SK-N-SH (cell line): Measurements from ENCODE around the gene VEGFD. TPM values are rescaled to one million over a fixed set of nuclear protein-coding genes. Genes with fewer than 3 reads are reported as not detected.

Experiments used
- CTCF ChIA-PET: fragments of 300-600, 350-600 bp; formaldehyde crosslinking; extraction: SDS; loops from one replicate; lab custom pipeline; 2021; lab: Yijun Ruan, JAX
- POLR2A ChIA-PET: fragments of 350-600 bp; sonication (Branson Sonifier 250); formaldehyde crosslinking; extraction: SDS; loops from one replicate; lab custom pipeline; 2020; ENCODE audit warnings: antibody characterized with exemption, inconsistent platforms; lab: Yijun Ruan, JAX
- DNase-seq: peaks from one replicate; pipeline ENCODE4 v3.0.0; 2012
- H2AFZ ChIP-seq: fragments of 200-600 bp; sonication (generic); 2 replicates; pipeline ENCODE4 v1.8.1; 2016; ENCODE audit warnings: antibody characterized with exemption, mild to moderate bottlenecking, low read depth
- H3F3A ChIP-seq: fragments of 200-600 bp; sonication (generic); replicated peaks from 2 replicates; pipeline ENCODE3; 2016; ENCODE audit warnings: antibody characterized with exemption, mild to moderate bottlenecking; ENCODE audit not compliant: insufficient read depth
- H3K27ac ChIP-seq, 2 experiments: fragments of 200-500 bp in 1 of 2; fragments of 200-600 bp in 1 of 2; sonication (Bioruptor generic) in 1 of 2; sonication (generic), shearing (Covaris generic) in 1 of 2; 2 replicates each; pipeline versions ENCODE4 v1.5.1 to v1.6.1; 2014 to 2016; ENCODE audit warnings: low read depth in 2 of 2, inconsistent platforms in 1 of 2, low read length in 1 of 2, mild to moderate bottlenecking in 1 of 2, mixed read lengths in 1 of 2
- H3K27me3 ChIP-seq: fragments of 200-600 bp; sonication (generic), shearing (Covaris generic); 2 replicates; pipeline ENCODE4 v1.6.1; 2016; ENCODE audit warnings: mixed run types; ENCODE audit not compliant: insufficient read depth
- H3K36me3 ChIP-seq, 2 experiments: fragments of 200-500 bp in 1 of 2; fragments of 200-600 bp in 1 of 2; sonication (Bioruptor generic) in 1 of 2; sonication (generic) in 1 of 2; replicated peaks in 1 of 2; 2 replicates each; pipeline versions ENCODE3 to v1.5.1; 2014 to 2016; ENCODE audit warnings: low read length in 1 of 2, mild to moderate bottlenecking in 1 of 2; ENCODE audit not compliant: insufficient read depth in 2 of 2, control insufficient read depth in 1 of 2
- H3K4me1 ChIP-seq, 2 experiments: fragments of 200-500 bp in 1 of 2; fragments of 200-600 bp in 1 of 2; sonication (Bioruptor generic) in 1 of 2; sonication (generic), shearing (Covaris generic) in 1 of 2; 2 replicates each; pipeline versions ENCODE4 v1.5.1 to v1.6.1; 2014 to 2016; ENCODE audit warnings: low read depth in 1 of 2, low read length in 1 of 2, mixed run types in 1 of 2; ENCODE audit not compliant: insufficient read depth in 2 of 2, control insufficient read depth in 1 of 2
- H3K4me2 ChIP-seq: fragments of 200-600 bp; sonication (generic), shearing (Covaris generic); 2 replicates; pipeline ENCODE4 v1.6.1; 2017; ENCODE audit warnings: mixed run types
- H3K4me3 ChIP-seq, 2 experiments: fragments of 200-500 bp in 1 of 2; fragments of 200-600 bp in 1 of 2; sonication (Bioruptor generic) in 1 of 2; sonication (generic), shearing (Covaris generic) in 1 of 2; 2 replicates each; pipeline versions ENCODE4 v1.5.1 to v1.8.1; 2014 to 2016; ENCODE audit warnings: low read depth in 2 of 2, inconsistent platforms in 1 of 2, low read length in 1 of 2, mild to moderate bottlenecking in 1 of 2, mixed read lengths in 1 of 2, moderate library complexity in 1 of 2
- H3K79me2 ChIP-seq: fragments of 200-600 bp; sonication (generic); 2 replicates; pipeline ENCODE4 v1.8.1; 2017; ENCODE audit warnings: mild to moderate bottlenecking; ENCODE audit not compliant: insufficient read depth
- H3K9ac ChIP-seq: fragments of 200-600 bp; sonication (generic); 2 replicates; pipeline ENCODE4 v1.6.1; 2017; ENCODE audit warnings: mixed run types
- H3K9me2 ChIP-seq: fragments of 200-600 bp; sonication (generic); 2 replicates; pipeline ENCODE4 v1.6.1; 2017; ENCODE audit warnings: mixed run types
- H3K9me3 ChIP-seq: fragments of 200-600 bp; sonication (generic); 2 replicates; pipeline ENCODE4 v1.6.1; 2017; ENCODE audit warnings: mixed run types, mild to moderate bottlenecking, moderate library complexity
- H4K20me1 ChIP-seq: fragments of 200-600 bp; sonication (generic); 2 replicates; pipeline ENCODE4 v1.6.1; 2017; ENCODE audit warnings: mild to moderate bottlenecking, mixed run types; ENCODE audit not compliant: insufficient read depth
- ELF1 ChIP-seq: IDR thresholded peaks from 2 replicates; pipeline ENCODE4 v1.4.0; 2012
- EP300 ChIP-seq, 2 experiments: IDR thresholded peaks; 2 replicates each; pipeline versions ENCODE4 v1.4.0 to v1.6.1; 2012; ENCODE audit warnings: borderline replicate concordance in 1 of 2, low read depth in 1 of 2, low read length in 1 of 2
- FOSL2 ChIP-seq: IDR thresholded peaks from 2 replicates; pipeline ENCODE4 v1.4.0; 2012; ENCODE audit warnings: low read depth, mild to moderate bottlenecking, moderate library complexity, borderline replicate concordance
- FOXJ3 ChIP-seq: sonication (generic); formaldehyde crosslinking; IDR thresholded peaks from 2 replicates; pipeline ENCODE4 v1.5.1; 2020; ENCODE audit warnings: mild to moderate bottlenecking, missing genetic modification reagents
- FOXM1 ChIP-seq: IDR thresholded peaks from 2 replicates; pipeline ENCODE4 v1.4.0; 2012; ENCODE audit warnings: low read depth, mild to moderate bottlenecking
- GABPA ChIP-seq: IDR thresholded peaks from 2 replicates; pipeline ENCODE4 v1.4.0; 2012; ENCODE audit warnings: low read depth, mild to moderate bottlenecking
- GATA2 ChIP-seq: sonication (generic); formaldehyde crosslinking; IDR thresholded peaks from 2 replicates; pipeline ENCODE4 v1.5.0; 2020; ENCODE audit warnings: mild to moderate bottlenecking, missing genetic modification reagents
- JUND ChIP-seq: IDR thresholded peaks from 2 replicates; pipeline ENCODE4 v1.4.0; 2012
- MEF2A ChIP-seq: IDR thresholded peaks from 2 replicates; pipeline ENCODE4 v1.4.0; 2012; ENCODE audit warnings: low read depth, borderline replicate concordance
- NRF1 ChIP-seq: IDR thresholded peaks from 2 replicates; pipeline ENCODE4 v1.6.1; 2012; ENCODE audit warnings: low read depth, mild to moderate bottlenecking, low read length
- PBX3 ChIP-seq: IDR thresholded peaks from 2 replicates; pipeline ENCODE4; 2012
- RCOR1 ChIP-seq: fragments of 150-350 bp; IDR thresholded peaks from 2 replicates; pipeline ENCODE4 v1.6.1; 2017; ENCODE audit warnings: antibody characterized with exemption, low read length
- RFX5 ChIP-seq: IDR thresholded peaks from 2 replicates; pipeline ENCODE4 v1.6.1; 2012; ENCODE audit warnings: mild to moderate bottlenecking, improper control_type of control experiment, low read length
- SIN3A ChIP-seq: IDR thresholded peaks from 2 replicates; pipeline ENCODE4 v1.6.1; 2012; ENCODE audit warnings: low read depth, mild to moderate bottlenecking, low read length, moderate library complexity, borderline replicate concordance
- TAF1 ChIP-seq: IDR thresholded peaks from 2 replicates; pipeline ENCODE4 v1.6.1; 2012; ENCODE audit warnings: low read depth, mild to moderate bottlenecking, low read length, moderate library complexity, borderline replicate concordance
- TCF12 ChIP-seq: IDR thresholded peaks from 2 replicates; pipeline ENCODE4 v1.4.0; 2012
- TEAD4 ChIP-seq: IDR thresholded peaks from 2 replicates; pipeline ENCODE4 v1.4.0; 2012; ENCODE audit warnings: mild to moderate bottlenecking, borderline replicate concordance; ENCODE audit not compliant: insufficient read depth
- USF1 ChIP-seq: IDR thresholded peaks from 2 replicates; pipeline ENCODE4 v1.4.0; 2012; ENCODE audit warnings: low read depth, borderline replicate concordance
- USF2 ChIP-seq: fragments of 150-350 bp; IDR thresholded peaks from 2 replicates; pipeline ENCODE4 v1.6.1; 2017; ENCODE audit warnings: antibody characterized with exemption, low read length, low read depth, borderline replicate concordance
- ZBTB33 ChIP-seq: IDR thresholded peaks from 2 replicates; pipeline ENCODE4 v1.4.0; 2012; ENCODE audit warnings: low read depth, borderline replicate concordance
- WGBS: methylation state at CpG from one replicate; pipeline ENCODE4 v1.1.6; 2017; ENCODE audit warnings: low lambda C conversion rate; 5-methylcytosine and 5-hydroxymethylcytosine counted together
- polyA plus RNA-seq, 3 experiments: library from polyadenylated mRNA; depleted of rRNA; stranded (reverse); fragments of >200 nt; gene quantifications; 2 replicates each; pipeline ENCODE4 v1.2.3, GENCODE V29; 2012
- TF ChIP-seq, protein P1 (sequence below): fragments of 200-600 bp; sonication (generic); IDR thresholded peaks from 2 replicates; pipeline ENCODE4 v1.6.1; 2017; ENCODE audit warnings: antibody characterized with exemption, mild to moderate bottlenecking, moderate library complexity

VEGFD gene
- polyA plus RNA-seq, 1 of the 3 experiments (the other 2 are of a cell fraction): 5.3 TPM

DNA sequence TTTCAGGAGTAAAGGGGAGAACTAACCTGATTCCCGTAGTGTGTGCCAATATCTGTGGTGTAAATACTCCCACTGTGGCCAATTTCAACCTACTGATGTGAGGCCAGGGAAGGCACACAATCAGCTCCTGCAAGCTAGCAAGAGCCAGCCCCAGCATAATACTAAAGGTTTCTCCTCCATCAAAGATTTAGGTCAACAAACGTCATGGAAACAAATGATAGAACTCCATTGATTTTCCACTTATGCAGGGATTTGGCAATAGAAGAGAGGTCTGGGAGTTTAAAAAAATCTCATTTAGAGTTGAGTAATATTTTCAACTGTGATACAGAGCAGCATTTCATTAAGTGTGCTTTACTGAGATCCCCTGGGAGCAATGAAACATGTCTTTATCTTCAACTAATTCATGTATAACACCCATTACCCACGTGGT lies 15.8 kb upstream of the VEGFD start:
- H3K4me1 ChIP-seq: peaks cover 0 to 13% of the 10 kb centered on the region in 2 experiments; a peak in 3 of 4 replicates
- no peak for TF ChIP-seq MEF2A
- no peak for TF ChIP-seq GATA2 (CRISPR knock-in tag)
- TF ChIP-seq, protein P1, sequence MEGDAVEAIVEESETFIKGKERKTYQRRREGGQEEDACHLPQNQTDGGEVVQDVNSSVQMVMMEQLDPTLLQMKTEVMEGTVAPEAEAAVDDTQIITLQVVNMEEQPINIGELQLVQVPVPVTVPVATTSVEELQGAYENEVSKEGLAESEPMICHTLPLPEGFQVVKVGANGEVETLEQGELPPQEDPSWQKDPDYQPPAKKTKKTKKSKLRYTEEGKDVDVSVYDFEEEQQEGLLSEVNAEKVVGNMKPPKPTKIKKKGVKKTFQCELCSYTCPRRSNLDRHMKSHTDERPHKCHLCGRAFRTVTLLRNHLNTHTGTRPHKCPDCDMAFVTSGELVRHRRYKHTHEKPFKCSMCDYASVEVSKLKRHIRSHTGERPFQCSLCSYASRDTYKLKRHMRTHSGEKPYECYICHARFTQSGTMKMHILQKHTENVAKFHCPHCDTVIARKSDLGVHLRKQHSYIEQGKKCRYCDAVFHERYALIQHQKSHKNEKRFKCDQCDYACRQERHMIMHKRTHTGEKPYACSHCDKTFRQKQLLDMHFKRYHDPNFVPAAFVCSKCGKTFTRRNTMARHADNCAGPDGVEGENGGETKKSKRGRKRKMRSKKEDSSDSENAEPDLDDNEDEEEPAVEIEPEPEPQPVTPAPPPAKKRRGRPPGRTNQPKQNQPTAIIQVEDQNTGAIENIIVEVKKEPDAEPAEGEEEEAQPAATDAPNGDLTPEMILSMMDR: no peak
- no peak for TF ChIP-seq PBX3
- no peak for TF ChIP-seq GABPA
- TF ChIP-seq SIN3A: no peak
- TF ChIP-seq TAF1: no peak
- TF ChIP-seq ELF1: no peak
- TF ChIP-seq FOSL2: no peak
- no peak for TF ChIP-seq TEAD4
- no peak for TF ChIP-seq RFX5
- POLR2A ChIA-PET: no interaction called here
- CTCF ChIA-PET: interaction anchor here (1.1 to 1.6 kb wide), 3 partner anchors 17 to 67 kb away, joined by 3 to 4 read pairs (median 4); no protein-coding TSS in a partner anchor
- no peak overlapping the region for H3K4me2 ChIP-seq
- H4K20me1 ChIP-seq: no peaks in the 10 kb centered on the region
- H3K36me3 ChIP-seq: no peaks in the 10 kb centered on the region
- no peaks in the 10 kb centered on the region for H3K9me2 ChIP-seq
- H3F3A ChIP-seq: no peaks in the 10 kb centered on the region
- no peak overlapping the region for H3K9ac ChIP-seq
- WGBS: 65% methylated on average over 3 of the region's 3 CpGs
- no peak overlapping the region for H3K4me3 ChIP-seq
- H3K79me2 ChIP-seq: no peaks in the 10 kb centered on the region
- no peaks in the 10 kb centered on the region for H3K27me3 ChIP-seq
- H3K9me3 ChIP-seq: no peaks in the 10 kb centered on the region
- peak overlapping the region in 1 of 2 experiments; percentile 67; a peak in 2 of 4 replicates for H3K27ac ChIP-seq
- H2AFZ ChIP-seq: no peak overlapping the region
- DNase-seq: no peak

DNA sequence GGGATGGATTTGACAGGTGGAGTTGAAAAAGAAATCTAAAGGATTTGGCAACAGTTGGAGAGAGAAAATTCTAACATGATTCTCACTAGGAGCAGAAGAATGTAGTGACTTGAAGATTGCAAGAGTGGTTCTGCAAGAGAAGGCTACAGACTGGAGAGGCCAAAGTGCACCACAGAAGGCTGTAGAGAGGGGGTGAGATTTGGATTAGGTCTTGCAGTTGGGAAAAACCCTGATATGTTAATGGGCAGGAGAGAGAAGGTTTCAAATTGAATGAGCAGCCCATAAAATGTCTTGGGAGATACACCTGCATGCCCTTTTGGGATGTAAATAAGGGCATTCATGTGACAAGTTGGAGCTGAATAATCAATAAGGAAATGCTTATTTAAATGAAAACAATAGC lies 14.7 kb upstream of the VEGFD start:
- Histone ChIP-seq H3K4me2 (no peak overlapping the region), H2AFZ (no peak overlapping the region), H3K27ac (peak overlapping the region in 1 of 2 experiments; percentile 31; a peak in 1 of 4 replicates), H3K9me3 (no peaks in the 10 kb centered on the region), H3K4me1 (peaks cover 0 to 10% of the 10 kb centered on the region in 2 experiments; a peak in 2 of 4 replicates), H3K9ac (no peak overlapping the region), H3K27me3 (no peaks in the 10 kb centered on the region), H3K79me2 (no peaks in the 10 kb centered on the region), H3K36me3 (no peaks in the 10 kb centered on the region), H3K4me3 (no peak overlapping the region), H3K9me2 (no peaks in the 10 kb centered on the region), H4K20me1 (no peaks in the 10 kb centered on the region), H3F3A (no peaks in the 10 kb centered on the region)
- no peak for DNase-seq
- POLR2A ChIA-PET: no interaction called here
- CTCF ChIA-PET: no interaction called here
- TF ChIP-seq TCF12 (no peak), RCOR1 (no peak), NRF1 (no peak), FOXM1 (no peak), TAF1 (no peak), ZBTB33 (no peak), USF1 (no peak), FOXJ3 (no peak), USF2 (no peak), EP300 (IDR thresholded peaks at IDR 0.05; ENCODE audit: borderline replicate concordance in 1 of 2, low read depth in 1 of 2, low read length in 1 of 2) (no peak), TEAD4 (no peak), RFX5 (no peak), JUND (no peak), ELF1 (no peak), PBX3 (no peak)
